KMS-11 (cell line): Measurements from ENCODE around the gene CCDC69.

Experiments used
- H2AFZ ChIP-seq: fragments of 200-600 bp; sonication (generic); 2 replicates; pipeline ENCODE4 v1.6.1; 2016; ENCODE audit warnings: antibody characterized with exemption, mixed run types, low read depth
- H3K27ac ChIP-seq: fragments of 200-600 bp; sonication (generic); 2 replicates; pipeline ENCODE4 v1.6.1; 2016; ENCODE audit warnings: mild to moderate bottlenecking, mixed run types
- H3K27me3 ChIP-seq: fragments of 200-600 bp; sonication (generic); 2 replicates; pipeline ENCODE4 v1.6.1; 2017; ENCODE audit warnings: mild to moderate bottlenecking, low read depth, mixed run types, moderate library complexity; ENCODE audit not compliant: insufficient read depth
- H3K36me3 ChIP-seq: fragments of 200-600 bp; sonication (generic); 2 replicates; pipeline ENCODE4 v1.6.1; 2017; ENCODE audit warnings: mild to moderate bottlenecking, mixed run types; ENCODE audit not compliant: insufficient read depth
- H3K4me1 ChIP-seq: fragments of 200-600 bp; sonication (generic); 2 replicates; pipeline ENCODE4 v1.6.1; 2016; ENCODE audit warnings: mild to moderate bottlenecking, low read depth, mixed run types; ENCODE audit not compliant: poor library complexity, severe bottlenecking
- H3K4me2 ChIP-seq: fragments of 200-600 bp; sonication (generic); 2 replicates; pipeline ENCODE4 v1.7.0; 2016; ENCODE audit warnings: mild to moderate bottlenecking, mixed run types
- H3K4me3 ChIP-seq: fragments of 200-600 bp; sonication (generic); IDR thresholded peaks from 2 replicates; pipeline ENCODE4 v1.6.1; 2017; ENCODE audit warnings: low read depth, low read length, mixed read lengths; ENCODE audit not compliant: insufficient read depth
- H3K79me2 ChIP-seq: fragments of 200-600 bp; sonication (generic); 2 replicates; pipeline ENCODE4 v1.6.1; 2016; ENCODE audit warnings: low read depth, mixed run types; ENCODE audit not compliant: insufficient read depth
- H3K9ac ChIP-seq: fragments of 200-600 bp; sonication (generic); 2 replicates; pipeline ENCODE4 v1.6.1; 2016; ENCODE audit warnings: mild to moderate bottlenecking, mixed run types
- H4K20me1 ChIP-seq: fragments of 200-600 bp; sonication (generic); 2 replicates; pipeline ENCODE4 v1.6.1; 2016; ENCODE audit warnings: mild to moderate bottlenecking, mixed run types; ENCODE audit not compliant: insufficient read depth
- TF ChIP-seq, protein P1 (sequence below): fragments of 200-600 bp; sonication (generic); conservative IDR thresholded peaks from 2 replicates; pipeline ENCODE4 v1.6.1; 2017; ENCODE audit warnings: low read depth, mild to moderate bottlenecking, antibody characterized with exemption, low read length, moderate library complexity, mixed read lengths

CCDC69 gene

DNA sequence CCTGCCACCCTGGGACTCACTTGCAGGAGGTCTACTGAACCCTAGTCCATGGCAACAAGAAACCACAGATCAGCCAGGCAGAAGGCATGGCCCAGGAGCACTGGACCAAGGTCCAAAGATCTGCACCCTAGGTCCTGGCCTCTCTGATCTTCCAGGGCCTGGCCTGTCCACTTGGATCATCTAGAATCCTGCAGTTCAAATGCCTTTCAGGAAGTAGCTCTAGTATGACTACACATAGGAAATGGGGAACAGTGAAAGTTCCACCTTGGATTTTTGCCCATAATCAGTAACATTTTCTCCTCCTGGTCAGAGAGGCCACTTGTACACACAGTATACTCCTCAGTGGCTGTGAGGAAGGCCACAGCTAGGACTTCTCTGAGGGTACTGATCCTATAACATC, 77.8 kb downstream of the CCDC69 start:
- Histone ChIP-seq H4K20me1 (no peaks in the 10 kb centered on the region), H3K27ac (no peak overlapping the region; the same call in 1 of the 2 replicates), H3K4me3 (no peak overlapping the region), H3K27me3 (no peaks in the 10 kb centered on the region), H3K4me1 (peaks cover 84% of the 10 kb centered on the region), H3K79me2 (peaks cover 48% of the 10 kb centered on the region), H3K36me3 (no peaks in the 10 kb centered on the region), H3K9ac (no peak overlapping the region), H2AFZ (no peak overlapping the region), H3K4me2 (no peak overlapping the region; the same call in 1 of the 2 replicates)
- TF ChIP-seq, protein P1, sequence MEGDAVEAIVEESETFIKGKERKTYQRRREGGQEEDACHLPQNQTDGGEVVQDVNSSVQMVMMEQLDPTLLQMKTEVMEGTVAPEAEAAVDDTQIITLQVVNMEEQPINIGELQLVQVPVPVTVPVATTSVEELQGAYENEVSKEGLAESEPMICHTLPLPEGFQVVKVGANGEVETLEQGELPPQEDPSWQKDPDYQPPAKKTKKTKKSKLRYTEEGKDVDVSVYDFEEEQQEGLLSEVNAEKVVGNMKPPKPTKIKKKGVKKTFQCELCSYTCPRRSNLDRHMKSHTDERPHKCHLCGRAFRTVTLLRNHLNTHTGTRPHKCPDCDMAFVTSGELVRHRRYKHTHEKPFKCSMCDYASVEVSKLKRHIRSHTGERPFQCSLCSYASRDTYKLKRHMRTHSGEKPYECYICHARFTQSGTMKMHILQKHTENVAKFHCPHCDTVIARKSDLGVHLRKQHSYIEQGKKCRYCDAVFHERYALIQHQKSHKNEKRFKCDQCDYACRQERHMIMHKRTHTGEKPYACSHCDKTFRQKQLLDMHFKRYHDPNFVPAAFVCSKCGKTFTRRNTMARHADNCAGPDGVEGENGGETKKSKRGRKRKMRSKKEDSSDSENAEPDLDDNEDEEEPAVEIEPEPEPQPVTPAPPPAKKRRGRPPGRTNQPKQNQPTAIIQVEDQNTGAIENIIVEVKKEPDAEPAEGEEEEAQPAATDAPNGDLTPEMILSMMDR, result no peak

DNA sequence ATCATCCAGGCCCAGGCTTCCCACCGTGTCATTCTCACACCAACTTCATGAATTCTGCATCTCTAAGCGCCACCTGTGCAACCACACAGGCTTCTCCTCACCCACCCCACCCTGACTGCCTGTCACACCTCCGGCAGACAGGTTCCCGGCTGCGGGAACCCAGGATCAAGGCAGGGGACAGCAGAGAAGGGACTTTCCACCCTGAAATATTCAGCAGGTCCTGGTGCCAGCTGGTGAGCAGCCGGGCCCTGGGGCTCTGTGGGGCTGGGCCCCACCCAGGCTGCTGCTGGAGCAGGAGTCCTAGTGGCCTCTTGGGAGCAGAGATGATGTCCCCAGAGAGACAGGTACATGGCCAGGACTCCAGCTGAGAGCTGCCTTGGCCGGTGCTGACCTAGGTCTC, 79.0 kb downstream of the CCDC69 start:
- Histone ChIP-seq H3K9ac (no peak overlapping the region), H3K4me2 (no peak overlapping the region; the same call in 1 of the 2 replicates), H3K4me3 (no peak overlapping the region), H3K36me3 (no peaks in the 10 kb centered on the region), H3K4me1 (peaks cover 83% of the 10 kb centered on the region), H3K27me3 (no peaks in the 10 kb centered on the region), H3K79me2 (peaks cover 55% of the 10 kb centered on the region), H4K20me1 (no peaks in the 10 kb centered on the region), H2AFZ (no peak overlapping the region), H3K27ac (no peak overlapping the region)
- TF ChIP-seq, protein P1, result no peak

DNA sequence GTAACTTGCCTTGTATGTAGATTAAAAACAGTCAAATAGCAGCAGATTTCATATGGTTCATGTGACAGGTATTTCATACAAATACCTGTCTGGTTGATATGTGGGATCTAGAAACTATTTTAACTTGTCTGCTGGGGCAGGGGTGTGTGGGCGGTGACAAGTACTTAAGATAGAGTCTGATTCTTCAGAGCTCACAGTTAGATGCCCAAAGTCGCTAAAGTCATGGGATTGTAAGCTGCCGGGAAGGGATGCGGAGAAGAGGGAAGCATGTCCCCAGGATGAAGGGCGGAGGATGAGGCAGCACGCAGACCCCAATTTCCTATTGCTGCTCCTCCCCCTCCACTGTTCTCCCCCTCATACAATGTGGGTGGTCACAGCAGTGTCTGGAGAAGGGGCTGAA, 79.6 kb downstream of the CCDC69 start:
- Histone ChIP-seq H3K9ac (no peak overlapping the region), H2AFZ (no peak overlapping the region), H3K4me2 (no peak overlapping the region), H3K4me1 (peaks cover 81% of the 10 kb centered on the region), H3K27ac (no peak overlapping the region), H3K4me3 (no peak overlapping the region), H3K27me3 (no peaks in the 10 kb centered on the region), H4K20me1 (no peaks in the 10 kb centered on the region), H3K36me3 (no peaks in the 10 kb centered on the region), H3K79me2 (peaks cover 53% of the 10 kb centered on the region)
- TF ChIP-seq, protein P1, result no peak

DNA sequence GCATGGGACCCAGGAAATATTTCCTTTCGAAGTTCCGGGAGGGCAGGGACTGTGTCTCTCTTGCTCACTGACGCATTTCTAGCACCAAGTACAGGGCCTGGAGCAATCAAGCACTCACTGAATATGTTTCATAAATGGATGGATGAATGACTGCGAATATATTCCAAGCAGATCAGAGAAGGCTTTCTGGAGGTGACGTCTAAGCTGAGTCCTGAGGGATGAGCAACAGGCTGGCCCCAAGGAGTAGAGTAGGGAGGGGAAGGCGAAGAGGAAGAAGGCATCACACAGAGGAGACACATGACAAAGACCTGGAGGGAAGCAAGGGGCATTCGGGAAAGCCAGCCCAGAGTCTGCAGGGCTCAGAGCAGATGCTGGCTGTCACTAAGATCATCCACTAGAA, 80.2 kb downstream of the CCDC69 start:
- TF ChIP-seq, protein P1, result no peak
- Histone ChIP-seq H3K27ac (no peak overlapping the region; the same call in 1 of the 2 replicates), H3K79me2 (peaks cover 52% of the 10 kb centered on the region), H3K4me3 (no peak overlapping the region), H3K4me1 (peaks cover 76% of the 10 kb centered on the region), H3K9ac (no peak overlapping the region), H2AFZ (no peak overlapping the region), H3K27me3 (no peaks in the 10 kb centered on the region), H3K36me3 (no peaks in the 10 kb centered on the region), H3K4me2 (no peak overlapping the region), H4K20me1 (no peaks in the 10 kb centered on the region)
